HG03139 (cell line): ENCODE data around the gene PXDN.

Experiments
- ATAC-seq: cut with Tn5 transposase; IDR thresholded peaks from one replicate; pipeline ENCODE4 v1.9.1; 2021; ENCODE audit not compliant: unreplicated experiment

PXDN gene

GRCh38 chr2:1654696-1655374, 89.5 kb downstream of the PXDN start:
- ATAC-seq: no peak

GRCh38 chr2:1653956-1654695, 90.2 kb downstream of the PXDN start:
- ATAC-seq: no peak

GRCh38 chr2:1652034-1652790, 92.1 kb downstream of the PXDN start:
- ATAC-seq: no peak

GRCh38 chr2:1651121-1652033, 92.9 kb downstream of the PXDN start:
- no peak for ATAC-seq

GRCh38 chr2:1650085-1650872, 94.0 kb downstream of the PXDN start:
- no peak for ATAC-seq

- no peak for ATAC-seq
Measured at GRCh38 chr2:1649103-1650084, 94.9 kb downstream of the PXDN start.

- no peak for ATAC-seq
Measured at GRCh38 chr2:1648241-1649102, 95.8 kb downstream of the PXDN start.

- no peak for ATAC-seq
Measured at GRCh38 chr2:1647417-1648240, 96.7 kb downstream of the PXDN start.

- no peak for ATAC-seq
Measured at GRCh38 chr2:1645761-1646476, 98.4 kb downstream of the PXDN start.

- ATAC-seq: no peak
Measured at GRCh38 chr2:1644427-1644826, 99.9 kb downstream of the PXDN start.

GRCh38 chr2:1642993-1643619, 101.2 kb downstream of the PXDN start:
- ATAC-seq: no peak

- ATAC-seq: no peak
Measured at GRCh38 chr2:1642066-1642861, 102.1 kb downstream of the PXDN start.

- ATAC-seq: no peak
Measured at GRCh38 chr2:1641523-1641922, 102.8 kb downstream of the PXDN start.

GRCh38 chr2:1640301-1641135, 103.8 kb downstream of the PXDN start:
- no peak for ATAC-seq
